ENCODE measurements around the gene KCND3.

DNA sequence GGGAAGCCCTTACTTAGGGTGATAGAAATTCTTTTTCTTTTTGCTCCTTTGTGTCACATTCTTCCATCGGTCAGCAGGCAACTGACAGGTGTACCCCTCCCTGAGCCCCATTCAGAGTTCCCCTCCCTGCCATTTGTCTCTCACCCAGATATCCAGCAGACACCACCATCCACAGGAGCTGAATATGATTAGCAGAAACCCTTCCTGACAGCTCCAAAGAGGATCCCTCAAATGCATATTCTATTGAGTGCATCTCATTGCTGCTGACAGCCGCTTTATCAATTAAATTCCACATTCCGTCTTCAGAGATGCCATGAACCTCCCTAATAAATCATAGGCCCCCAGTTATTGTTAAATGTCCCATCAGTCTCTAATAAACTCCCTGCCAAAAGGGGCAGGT, 239.8 kb downstream of the KCND3 start:
- TF ChIP-seq CTCF (IDR thresholded peaks at IDR 0.05; ENCODE audit: low read depth, low read length, missing input control) (no peak), RXRA (IDR thresholded peaks at IDR 0.05) (no peak), RAD21 (IDR thresholded peaks at IDR 0.05) (no peak), HNF4A (conservative IDR thresholded peaks at IDR 0.05) (no peak), TAF1 (conservative IDR thresholded peaks at IDR 0.05) (no peak), FOXA1 (IDR thresholded peaks at IDR 0.05) (no peak), REST (IDR thresholded peaks at IDR 0.05) (no peak), ATF3 (IDR thresholded peaks at IDR 0.05) (no peak), SP1 (IDR thresholded peaks at IDR 0.05) (no peak)
- TF ChIP-seq, protein P1, sequence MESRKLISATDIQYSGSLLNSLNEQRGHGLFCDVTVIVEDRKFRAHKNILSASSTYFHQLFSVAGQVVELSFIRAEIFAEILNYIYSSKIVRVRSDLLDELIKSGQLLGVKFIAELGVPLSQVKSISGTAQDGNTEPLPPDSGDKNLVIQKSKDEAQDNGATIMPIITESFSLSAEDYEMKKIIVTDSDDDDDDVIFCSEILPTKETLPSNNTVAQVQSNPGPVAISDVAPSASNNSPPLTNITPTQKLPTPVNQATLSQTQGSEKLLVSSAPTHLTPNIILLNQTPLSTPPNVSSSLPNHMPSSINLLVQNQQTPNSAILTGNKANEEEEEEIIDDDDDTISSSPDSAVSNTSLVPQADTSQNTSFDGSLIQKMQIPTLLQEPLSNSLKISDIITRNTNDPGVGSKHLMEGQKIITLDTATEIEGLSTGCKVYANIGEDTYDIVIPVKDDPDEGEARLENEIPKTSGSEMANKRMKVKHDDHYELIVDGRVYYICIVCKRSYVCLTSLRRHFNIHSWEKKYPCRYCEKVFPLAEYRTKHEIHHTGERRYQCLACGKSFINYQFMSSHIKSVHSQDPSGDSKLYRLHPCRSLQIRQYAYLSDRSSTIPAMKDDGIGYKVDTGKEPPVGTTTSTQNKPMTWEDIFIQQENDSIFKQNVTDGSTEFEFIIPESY (IDR thresholded peaks at IDR 0.05), result no peak
